Left colon (tissue), 2 donors: Measurements from ENCODE around the gene TMEM52. TPM values are rescaled to one million over a fixed set of nuclear protein-coding genes. Genes with fewer than 3 reads are reported as not detected.
"Not testable (repeated sequence)": the region's sequence is repeated elsewhere in the genome, so short reads cannot be mapped to it uniquely, and the experiment has no call there.

Experiments used
- ATAC-seq: fragments of 200-7000 bp; cut with Tn5 transposase; one replicate; pipeline ENCODE4 v1.9.1; 2020; ENCODE audit warnings: mild to moderate bottlenecking, moderate library complexity
- DNase-seq, 2 donors: peaks; one replicate each; pipeline ENCODE4 v3.0.0-alpha.2; 2020
- intact Hi-C, 2 donors: fragments of 100-400 bp; cut with DNase I in 1 of 2; cut with micrococcal nuclease in 1 of 2; formaldehyde crosslinking; loops; one replicate each; pipeline versions ENCODE4 v1.11.2 to v1.14.0; 2022; cut with DNase I, micrococcal nuclease
- total RNA-seq, 2 donors: library from RNA; stranded (reverse); fragmentation: NEBNext Ultra II Directional; extraction: Animal tissue kit (Norgen Biotek cat#: 25700); gene quantifications; one replicate each; pipeline ENCODE4 v1.2.1, GENCODE V29; 2021
- donor health status: DM: no; HTN: no; CAD: no.
- donor health status: DM: yes; HTN: yes; CAD: no.

Gene TMEM52
- total RNA-seq, 2 donors from 2014 or later: 4.1 to 4.3 TPM

GRCh38 chr1:1889090-1889750, 29.9 kb downstream of the TMEM52 start:
- intact Hi-C loops: no loop called here
- ATAC-seq (no peak), DNase-seq (no peak)

- intact Hi-C loops, DNase-seq, ATAC-seq: not testable (repeated sequence)
Observed at GRCh38 chr1:1883890-1884289, 35.2 kb downstream of the TMEM52 start.

- intact Hi-C loops: no loop called here
- ATAC-seq: no peak
- DNase-seq: no peak
Observed at GRCh38 chr1:1883092-1883873, 35.8 kb downstream of the TMEM52 start.

GRCh38 chr1:1881727-1882126, 37.4 kb downstream of the TMEM52 start:
- ATAC-seq (peak; percentile 90), DNase-seq (peak; percentile 57 to 73)
- intact Hi-C loops: no loop called here

GRCh38 chr1:1880617-1881312, 38.3 kb downstream of the TMEM52 start:
- no peak for DNase-seq
- intact Hi-C loops: no loop called here
- peak; percentile 57 for ATAC-seq

GRCh38 chr1:1879942-1880341, 39.1 kb downstream of the TMEM52 start:
- intact Hi-C loops: no loop called here
- DNase-seq: no peak
- no peak for ATAC-seq

GRCh38 chr1:1877865-1878436, 41.1 kb downstream of the TMEM52 start:
- no peak for ATAC-seq
- intact Hi-C loops: no loop called here
- no peak for DNase-seq

GRCh38 chr1:1876335-1876930, 42.6 kb downstream of the TMEM52 start:
- intact Hi-C loops: no loop called here
- DNase-seq (no peak), ATAC-seq (no peak)

- ATAC-seq (no peak), DNase-seq (no peak)
- intact Hi-C loops: no loop called here
Observed at GRCh38 chr1:1875932-1876331, 43.1 kb downstream of the TMEM52 start.

GRCh38 chr1:1874901-1875300, 44.2 kb downstream of the TMEM52 start:
- intact Hi-C loops: no loop called here
- ATAC-seq (no peak), DNase-seq (no peak)

- intact Hi-C loops: no loop called here
- DNase-seq: peak; percentile 76 to 78
- peak; percentile 96 for ATAC-seq
Observed at GRCh38 chr1:1873186-1873585, 45.9 kb downstream of the TMEM52 start.

- ATAC-seq (no peak), DNase-seq (no peak)
- intact Hi-C loops: no loop called here
Observed at GRCh38 chr1:1872329-1872994, 46.6 kb downstream of the TMEM52 start.

- intact Hi-C loops: no loop called here
- DNase-seq: no peak
- ATAC-seq: no peak
Observed at GRCh38 chr1:1869469-1869868, 49.6 kb downstream of the TMEM52 start.

Other genes starting within 250 kb of the TMEM52 start
- 10 to 100 TPM; 39.0 to 57.0 TPM for gene SLC35E2B, start 226.5 kb downstream of the TMEM52 start, total RNA-seq
- 10 to 100 TPM; 66.4 to 72.3 TPM for gene CDK11A, start 194.9 kb downstream of the TMEM52 start, total RNA-seq
- gene NADK, start 140.8 kb downstream of the TMEM52 start, total RNA-seq: 100 to 1,000 TPM; 141 to 156 TPM
- 100 to 1,000 TPM; 308 to 326 TPM for gene GNB1, start 28.2 kb downstream of the TMEM52 start, total RNA-seq
- gene CALML6, start 4.0 kb downstream of the TMEM52 start, total RNA-seq: under 1 TPM; 0.34 to 0.50 TPM
- not detected for gene CFAP74, start 84.5 kb upstream of the TMEM52 start, total RNA-seq
- not detected for gene GABRD, start 100.1 kb upstream of the TMEM52 start, total RNA-seq
- 10 to 100 TPM; 60.7 to 67.8 TPM for gene PRKCZ, start 131.1 kb upstream of the TMEM52 start, total RNA-seq